HepG2 (cell line): Measurements from ENCODE around the gene SLC20A1. TPM values are rescaled to one million over a fixed set of nuclear protein-coding genes. Genes with fewer than 3 reads are reported as not detected.

ENCODE experiments used
- ATAC-seq: fragments of 200-7000 bp; cut with Tn5 transposase; 3 replicates; pipeline ENCODE4 v1.9.1; 2020; ENCODE audit warnings: mild to moderate bottlenecking, moderate library complexity
- BruUV-seq: library from RNA; stranded (reverse); fragments of 400-500 nt; replicated peaks from 2 replicates; lab custom pipeline; 2021; lab: Mats Ljungman, UMichigan
- CTCF ChIA-PET: fragments of 300-600 bp; formaldehyde crosslinking; extraction: SDS; loops from one replicate; lab custom pipeline; 2021; ENCODE audit warnings: low total read pairs, inconsistent platforms, low intra/inter-chr PET ratio; lab: Yijun Ruan, JAX
- POLR2A ChIA-PET: fragments of 350-600 bp; sonication (Branson Sonifier 250); formaldehyde crosslinking; loops from one replicate; lab custom pipeline; 2020; ENCODE audit warnings: antibody characterized with exemption, inconsistent platforms; lab: Yijun Ruan, JAX
- DNase-seq: peaks from one replicate; pipeline ENCODE4 v3.0.0-alpha.2; 2015; ENCODE audit warnings: low spot score
- FAIRE-seq: peaks from 3 replicates; lab custom pipeline; 2011; peaks lifted over from hg19 to GRCh38; lab: Jason Lieb, UNC
- H2AFZ ChIP-seq: one replicate; pipeline ENCODE4 v1.6.1; 2011; ENCODE audit warnings: low read length, inconsistent platforms
- H3K27ac ChIP-seq: fragments of 300-600 bp; 3 replicates; pipeline ENCODE4 v1.8.0; 2011; ENCODE audit warnings: mixed run types, mild to moderate bottlenecking, mixed read lengths, low read length, inconsistent platforms; ENCODE audit not compliant: insufficient read depth; ENCODE audit errors: extremely low read length
- H3K27me3 ChIP-seq, 2 experiments: fragments of 200-600 bp in 1 of 2; 2 replicates in 1 of 2; 3 replicates in 1 of 2; pipeline versions ENCODE4 v1.6.0 to v1.8.0; 2011; ENCODE audit warnings: low read length in 2 of 2, mild to moderate bottlenecking in 2 of 2, moderate library complexity in 2 of 2, inconsistent platforms in 1 of 2; ENCODE audit not compliant: insufficient read depth in 2 of 2, control insufficient read depth in 1 of 2
- H3K36me3 ChIP-seq, 2 experiments: fragments of 200-600 bp in 1 of 2; replicated peaks in 1 of 2; 2 replicates in 1 of 2; 3 replicates in 1 of 2; pipeline versions ENCODE4 v1.5.1 to v1.8.0; 2011; ENCODE audit warnings: low read length in 2 of 2, inconsistent platforms in 1 of 2; ENCODE audit not compliant: insufficient read depth in 2 of 2, control insufficient read depth in 1 of 2
- H3K4me1 ChIP-seq: 2 replicates; pipeline ENCODE4 v1.5.1; 2012; ENCODE audit warnings: low read length, inconsistent platforms; ENCODE audit not compliant: insufficient read depth
- H3K4me2 ChIP-seq: 2 replicates; pipeline ENCODE4 v1.6.0; 2011; ENCODE audit warnings: low read depth, low read length, inconsistent platforms
- H3K4me3 ChIP-seq, 3 experiments: fragments of 200-600 bp in 1 of 3; sonication (generic), shearing (Covaris generic) in 1 of 3; replicated peaks in 1 of 3; 2 replicates each; pipeline ENCODE4 v1.5.1; 2011 to 2016; ENCODE audit warnings: low read length in 3 of 3, inconsistent platforms in 2 of 3, low read depth in 2 of 3, mild to moderate bottlenecking in 2 of 3, control low read depth in 1 of 3, mixed read lengths in 1 of 3; ENCODE audit not compliant: insufficient read depth in 1 of 3
- H3K79me2 ChIP-seq: one replicate; pipeline ENCODE4 v1.6.1; 2011; ENCODE audit warnings: low read length, inconsistent platforms; ENCODE audit not compliant: insufficient read depth
- H3K9ac ChIP-seq: 2 replicates; pipeline ENCODE4 v1.6.0; 2011; ENCODE audit warnings: mild to moderate bottlenecking, low read depth, low read length, inconsistent platforms; ENCODE audit not compliant: insufficient read depth
- H3K9me3 ChIP-seq: 2 replicates; pipeline ENCODE4 v1.5.1; 2012; ENCODE audit warnings: mild to moderate bottlenecking, low read length
- H4K20me1 ChIP-seq: 2 replicates; pipeline ENCODE4 v1.6.0; 2011; ENCODE audit warnings: inconsistent platforms, mild to moderate bottlenecking, low read length, moderate library complexity; ENCODE audit not compliant: insufficient read depth
- ADNP ChIP-seq: sonication (generic); formaldehyde crosslinking; IDR thresholded peaks from 2 replicates; pipeline ENCODE4 v1.4.0; 2020; ENCODE audit warnings: missing genetic modification reagents
- HMG20A ChIP-seq: IDR thresholded peaks from 2 replicates; pipeline ENCODE4 v1.6.1; 2016; ENCODE audit warnings: borderline replicate concordance
- MTF2 ChIP-seq: sonication (generic); formaldehyde crosslinking; IDR thresholded peaks from 2 replicates; pipeline ENCODE4 v1.5.0; 2020; ENCODE audit warnings: missing genetic modification reagents, borderline replicate concordance
- NR3C1 ChIP-seq: sonication (generic); formaldehyde crosslinking; IDR thresholded peaks from 2 replicates; pipeline ENCODE4 v1.4.0; 2020; ENCODE audit warnings: missing genetic modification reagents
- SNAI1 ChIP-seq: sonication (generic); formaldehyde crosslinking; IDR thresholded peaks from 2 replicates; pipeline ENCODE4 v1.5.0; 2020; ENCODE audit warnings: mild to moderate bottlenecking, missing genetic modification reagents, borderline replicate concordance
- ZFP41 ChIP-seq: sonication (generic); formaldehyde crosslinking; IDR thresholded peaks from 2 replicates; pipeline ENCODE4 v1.4.0; 2020; ENCODE audit warnings: mild to moderate bottlenecking, missing genetic modification reagents, borderline replicate concordance
- ZNF205 ChIP-seq: IDR thresholded peaks from 2 replicates; pipeline ENCODE4 v1.6.1; 2018; ENCODE audit warnings: missing biosample characterization, missing genetic modification reagents
- ZNF317 ChIP-seq: sonication (generic); formaldehyde crosslinking; IDR thresholded peaks from 2 replicates; pipeline ENCODE4 v1.5.0; 2020; ENCODE audit warnings: mild to moderate bottlenecking, missing genetic modification reagents
- ZNF674 ChIP-seq: sonication (generic); formaldehyde crosslinking; IDR thresholded peaks from 2 replicates; pipeline ENCODE4 v1.5.0; 2020; ENCODE audit warnings: low read depth, mild to moderate bottlenecking, missing genetic modification reagents
- ZNF83 ChIP-seq: sonication (generic); formaldehyde crosslinking; IDR thresholded peaks from 2 replicates; pipeline ENCODE4 v1.4.0; 2020; ENCODE audit warnings: missing genetic modification reagents, mild to moderate bottlenecking, borderline replicate concordance
- WGBS: methylation state at CpG from one replicate; pipeline ENCODE4 v1.1.6; 2017; ENCODE audit warnings: low lambda C conversion rate; 5-methylcytosine and 5-hydroxymethylcytosine counted together
- in situ Hi-C: cut with HindIII; loops from 2 replicates; pipeline ENCODE4 v1.10.0; 2017; ENCODE audit warnings: low pct_unique_long_range_greater_than_20kb; ENCODE audit not compliant: extremely low pct_ligation_motif_present
- intact Hi-C: fragments of 100-400 bp; cut with micrococcal nuclease; formaldehyde crosslinking; loops from one replicate; pipeline ENCODE4 v1.10.0; 2022; ENCODE audit not compliant: unreplicated experiment
- polyA plus RNA-seq, 8 experiments: library from polyadenylated mRNA; depleted of rRNA in 3 of 8; stranded (reverse) in 7 of 8; unstranded in 1 of 8; fragments of >200 nt; fragmentation: Illumina TruSeq in 4 of 8; extraction: Trizol in 4 of 8; gene quantifications; 2 replicates each; pipeline versions ENCODE4 v1.2.1 to v1.2.3, GENCODE V29; 2011 to 2016; ENCODE audit warnings: low read depth in 4 of 8, missing spikeins in 1 of 8, mixed read lengths in 1 of 8; ENCODE audit not compliant: insufficient read depth in 1 of 8
- total RNA-seq, 5 experiments: library from RNA; depleted of rRNA; stranded (reverse); fragments of >200 nt; fragmentation: Illumina TruSeq; extraction: Trizol; gene quantifications; 2 replicates each; pipeline ENCODE4 v1.2.3, GENCODE V29; 2016; ENCODE audit warnings: low read depth in 1 of 5
- TF ChIP-seq, protein P1 (sequence below): sonication (generic); formaldehyde crosslinking; IDR thresholded peaks from 2 replicates; pipeline ENCODE4 v1.5.1; 2020; ENCODE audit warnings: mild to moderate bottlenecking, missing genetic modification reagents, moderate library complexity
- TF ChIP-seq, protein P2 (sequence below): sonication (generic); formaldehyde crosslinking; IDR thresholded peaks from 2 replicates; pipeline ENCODE4 v1.4.0; 2020; ENCODE audit warnings: missing genetic modification reagents, low read depth, mild to moderate bottlenecking, borderline replicate concordance
- TF ChIP-seq, protein P3 (sequence below): sonication (generic); formaldehyde crosslinking; IDR thresholded peaks from 2 replicates; pipeline ENCODE4 v1.8.1; 2023; ENCODE audit warnings: mild to moderate bottlenecking, moderate library complexity, missing genetic modification reagents
- TF ChIP-seq, protein P4 (sequence below): fragments of 450-650 bp; IDR thresholded peaks from 2 replicates; pipeline ENCODE4 v1.6.1; 2017; ENCODE audit warnings: mild to moderate bottlenecking

SLC20A1 gene
- total and polyA plus RNA-seq, 2 of the 13 experiments (the other 11 are each of a cell fraction or from before 2014, with no cell fraction given), result 54.0 to 85.9 TPM

DNA sequence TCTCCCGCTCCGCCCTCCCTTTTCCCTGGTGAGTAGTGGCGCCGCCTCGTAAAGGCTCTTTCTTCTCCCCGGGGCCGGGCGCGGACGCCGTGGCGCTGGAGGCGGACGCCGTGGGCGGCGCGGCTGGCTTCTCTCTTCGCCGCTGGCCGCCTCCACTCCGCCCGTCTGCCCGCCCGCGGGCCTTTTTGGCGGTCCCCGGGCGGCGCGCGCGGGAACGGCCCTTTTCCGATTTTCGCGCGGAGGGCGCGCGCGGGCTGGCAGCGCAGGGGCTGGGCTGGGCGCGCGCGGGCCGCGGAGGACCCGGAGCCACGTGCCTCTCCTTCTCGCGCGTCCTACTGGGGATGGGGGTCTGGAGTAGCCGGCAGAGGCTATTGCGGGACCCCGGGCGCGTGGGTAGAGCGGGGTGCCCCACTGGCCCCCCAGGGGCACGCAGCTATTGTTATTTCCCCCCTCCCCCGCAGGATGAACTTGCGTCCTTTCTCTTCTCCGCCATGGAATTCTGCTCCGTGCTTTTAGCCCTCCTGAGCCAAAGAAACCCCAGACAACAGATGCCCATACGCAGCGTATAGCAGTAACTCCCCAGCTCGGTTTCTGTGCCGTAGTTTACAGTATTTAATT, 472 bp downstream of the SLC20A1 start:
- peak; percentile 9 for ATAC-seq
- no TSS peak for BruUV-seq
- Histone ChIP-seq H3K4me2 (peak overlapping the region; percentile 99), H3K27me3 (no peaks in the 10 kb centered on the region; a peak in 1 of 5 replicates), H4K20me1 (peaks cover 29% of the 10 kb centered on the region), H3K4me1 (peaks cover 80% of the 10 kb centered on the region), H3K36me3 (peaks cover 4 to 43% of the 10 kb centered on the region in 2 experiments), H3K27ac (peak overlapping the region; percentile 92), H3K4me3 (peak overlapping the region; percentile 92 to 97 (median 94)), H2AFZ (no peak overlapping the region), H3K9me3 (no peaks in the 10 kb centered on the region), H3K9ac (peak overlapping the region; percentile 99), H3K79me2 (peaks cover 50% of the 10 kb centered on the region)
- in situ Hi-C loops (no loop called here), intact Hi-C loops (no loop called here)
- FAIRE-seq, result no peak
- ChIA-PET CTCF (interaction anchor here (1.0 to 1.1 kb wide), 2 partner anchors 45 to 78 kb away, joined by 3 read pairs; no protein-coding TSS in a partner anchor), POLR2A (interaction anchor here (1.2 to 5.4 kb wide), 8 partner anchors 9 to 80 kb away, joined by 3 to 94 read pairs (median 26); partner anchors contain the start of gene CHCHD5)
- WGBS, result under 1% methylated on average over 13 of the region's 69 CpGs
- DNase-seq, result no peak
- TF ChIP-seq, protein P1, sequence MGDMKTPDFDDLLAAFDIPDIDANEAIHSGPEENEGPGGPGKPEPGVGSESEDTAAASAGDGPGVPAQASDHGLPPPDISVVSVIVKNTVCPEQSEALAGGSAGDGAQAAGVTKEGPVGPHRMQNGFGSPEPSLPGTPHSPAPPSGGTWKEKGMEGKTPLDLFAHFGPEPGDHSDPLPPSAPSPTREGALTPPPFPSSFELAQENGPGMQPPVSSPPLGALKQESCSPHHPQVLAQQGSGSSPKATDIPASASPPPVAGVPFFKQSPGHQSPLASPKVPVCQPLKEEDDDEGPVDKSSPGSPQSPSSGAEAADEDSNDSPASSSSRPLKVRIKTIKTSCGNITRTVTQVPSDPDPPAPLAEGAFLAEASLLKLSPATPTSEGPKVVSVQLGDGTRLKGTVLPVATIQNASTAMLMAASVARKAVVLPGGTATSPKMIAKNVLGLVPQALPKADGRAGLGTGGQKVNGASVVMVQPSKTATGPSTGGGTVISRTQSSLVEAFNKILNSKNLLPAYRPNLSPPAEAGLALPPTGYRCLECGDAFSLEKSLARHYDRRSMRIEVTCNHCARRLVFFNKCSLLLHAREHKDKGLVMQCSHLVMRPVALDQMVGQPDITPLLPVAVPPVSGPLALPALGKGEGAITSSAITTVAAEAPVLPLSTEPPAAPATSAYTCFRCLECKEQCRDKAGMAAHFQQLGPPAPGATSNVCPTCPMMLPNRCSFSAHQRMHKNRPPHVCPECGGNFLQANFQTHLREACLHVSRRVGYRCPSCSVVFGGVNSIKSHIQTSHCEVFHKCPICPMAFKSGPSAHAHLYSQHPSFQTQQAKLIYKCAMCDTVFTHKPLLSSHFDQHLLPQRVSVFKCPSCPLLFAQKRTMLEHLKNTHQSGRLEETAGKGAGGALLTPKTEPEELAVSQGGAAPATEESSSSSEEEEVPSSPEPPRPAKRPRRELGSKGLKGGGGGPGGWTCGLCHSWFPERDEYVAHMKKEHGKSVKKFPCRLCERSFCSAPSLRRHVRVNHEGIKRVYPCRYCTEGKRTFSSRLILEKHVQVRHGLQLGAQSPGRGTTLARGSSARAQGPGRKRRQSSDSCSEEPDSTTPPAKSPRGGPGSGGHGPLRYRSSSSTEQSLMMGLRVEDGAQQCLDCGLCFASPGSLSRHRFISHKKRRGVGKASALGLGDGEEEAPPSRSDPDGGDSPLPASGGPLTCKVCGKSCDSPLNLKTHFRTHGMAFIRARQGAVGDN (CRISPR knock-in tag), result no peak
- TF ChIP-seq ZNF205 (CRISPR knock-in tag), result no peak
- TF ChIP-seq, protein P2, sequence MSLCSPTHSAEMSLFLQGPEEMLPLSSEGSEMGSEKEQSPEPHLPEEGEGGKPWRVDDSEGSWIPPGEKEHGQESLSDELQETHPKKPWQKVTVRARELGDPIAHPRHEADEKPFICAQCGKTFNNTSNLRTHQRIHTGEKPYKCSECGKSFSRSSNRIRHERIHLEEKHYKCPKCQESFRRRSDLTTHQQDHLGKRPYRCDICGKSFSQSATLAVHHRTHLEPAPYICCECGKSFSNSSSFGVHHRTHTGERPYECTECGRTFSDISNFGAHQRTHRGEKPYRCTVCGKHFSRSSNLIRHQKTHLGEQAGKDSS (CRISPR knock-in tag), result 0 out of 2 replicates have a peak, but pooled peaks have one; percentile 5
- TF ChIP-seq, protein P3, sequence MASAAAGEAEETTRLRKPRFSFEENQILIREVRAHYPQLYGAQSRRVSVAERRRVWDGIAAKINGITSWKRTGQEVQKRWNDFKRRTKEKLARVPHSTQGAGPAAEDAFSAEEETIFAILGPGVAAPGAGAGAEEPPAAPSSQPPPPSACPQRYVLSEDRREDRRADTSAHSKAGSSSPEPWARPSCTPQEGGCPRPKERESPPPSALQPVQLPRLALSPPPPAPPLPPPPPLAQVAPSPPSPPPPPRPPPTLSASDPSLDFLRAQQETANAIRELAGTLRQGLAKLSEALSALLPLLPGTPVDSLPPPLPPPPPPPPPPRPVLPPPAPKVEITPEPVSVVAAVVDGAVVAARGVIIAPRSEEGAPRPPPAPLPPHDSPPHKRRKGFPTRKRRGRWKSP (CRISPR knock-in tag), result no peak
- no peak for TF ChIP-seq ADNP
- TF ChIP-seq HMG20A, result no peak
- 0 out of 2 replicates have a peak, but pooled peaks have one; percentile 55 for TF ChIP-seq ZFP41
- TF ChIP-seq, protein P4, sequence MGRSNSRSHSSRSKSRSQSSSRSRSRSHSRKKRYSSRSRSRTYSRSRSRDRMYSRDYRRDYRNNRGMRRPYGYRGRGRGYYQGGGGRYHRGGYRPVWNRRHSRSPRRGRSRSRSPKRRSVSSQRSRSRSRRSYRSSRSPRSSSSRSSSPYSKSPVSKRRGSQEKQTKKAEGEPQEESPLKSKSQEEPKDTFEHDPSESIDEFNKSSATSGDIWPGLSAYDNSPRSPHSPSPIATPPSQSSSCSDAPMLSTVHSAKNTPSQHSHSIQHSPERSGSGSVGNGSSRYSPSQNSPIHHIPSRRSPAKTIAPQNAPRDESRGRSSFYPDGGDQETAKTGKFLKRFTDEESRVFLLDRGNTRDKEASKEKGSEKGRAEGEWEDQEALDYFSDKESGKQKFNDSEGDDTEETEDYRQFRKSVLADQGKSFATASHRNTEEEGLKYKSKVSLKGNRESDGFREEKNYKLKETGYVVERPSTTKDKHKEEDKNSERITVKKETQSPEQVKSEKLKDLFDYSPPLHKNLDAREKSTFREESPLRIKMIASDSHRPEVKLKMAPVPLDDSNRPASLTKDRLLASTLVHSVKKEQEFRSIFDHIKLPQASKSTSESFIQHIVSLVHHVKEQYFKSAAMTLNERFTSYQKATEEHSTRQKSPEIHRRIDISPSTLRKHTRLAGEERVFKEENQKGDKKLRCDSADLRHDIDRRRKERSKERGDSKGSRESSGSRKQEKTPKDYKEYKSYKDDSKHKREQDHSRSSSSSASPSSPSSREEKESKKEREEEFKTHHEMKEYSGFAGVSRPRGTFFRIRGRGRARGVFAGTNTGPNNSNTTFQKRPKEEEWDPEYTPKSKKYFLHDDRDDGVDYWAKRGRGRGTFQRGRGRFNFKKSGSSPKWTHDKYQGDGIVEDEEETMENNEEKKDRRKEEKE, result no peak
- no peak; the same call in none of the 2 replicates for TF ChIP-seq SNAI1 (CRISPR knock-in tag)
- TF ChIP-seq ZNF674 (CRISPR knock-in tag), result no peak
- TF ChIP-seq ZNF317 (CRISPR knock-in tag), result no peak
- no peak for TF ChIP-seq NR3C1 (CRISPR knock-in tag)
- no peak; the same call in 1 of the 2 replicates for TF ChIP-seq ZNF83 (CRISPR knock-in tag)
- TF ChIP-seq MTF2, result 0 out of 2 replicates have a peak, but pooled peaks have one; percentile 8
